Medulla oblongata (tissue), 1 donor: ENCODE results near the gene DNAJB8.

Experiments used
- DNase-seq: peaks from one replicate; pipeline ENCODE4 v3.0.0-alpha.2; 2015; ENCODE audit errors: extremely low spot score

The DNAJB8 gene

DNA sequence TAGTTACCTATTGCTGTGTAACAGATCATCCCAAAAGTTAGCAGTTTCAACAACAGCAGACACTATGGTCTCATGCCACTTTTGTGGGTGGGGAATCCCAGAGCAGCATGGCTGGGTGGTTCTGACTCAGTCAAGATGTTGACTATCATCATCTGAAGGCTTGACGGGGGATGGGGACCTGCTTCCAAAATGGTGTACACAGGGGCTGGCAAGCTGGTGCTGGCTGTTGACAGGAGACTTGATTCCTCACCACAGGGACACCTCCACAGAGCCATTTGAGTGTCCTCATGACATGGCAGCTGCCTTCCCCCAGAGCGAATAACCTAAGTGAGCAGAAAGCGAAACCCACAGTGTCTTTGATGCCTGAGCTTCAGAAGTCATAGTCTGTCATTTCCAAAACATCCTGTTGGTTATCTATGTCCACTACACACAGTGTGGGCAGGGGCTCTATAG lies 19.1 kb downstream of the DNAJB8 start:
- no peak for DNase-seq

DNA sequence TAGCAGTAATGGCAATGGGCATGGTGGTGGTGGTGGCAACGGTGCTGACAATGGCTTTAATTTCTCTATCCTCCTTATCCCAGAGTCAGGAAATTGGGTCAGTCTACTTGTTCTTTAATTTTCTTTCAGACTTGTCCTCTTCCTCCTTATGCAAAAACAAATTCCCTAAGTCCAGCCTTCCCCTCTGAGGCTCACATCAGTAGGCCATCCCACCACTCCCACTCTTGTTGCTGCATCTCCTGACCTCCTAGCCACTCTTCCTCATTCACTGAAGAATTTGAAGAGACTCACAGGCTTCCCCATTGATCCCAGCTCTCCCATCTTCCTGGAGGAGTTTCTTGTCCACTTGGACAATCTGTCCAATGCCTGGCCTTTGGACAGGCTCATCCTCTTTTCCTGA lies 19.9 kb downstream of the DNAJB8 start:
- no peak for DNase-seq

DNA sequence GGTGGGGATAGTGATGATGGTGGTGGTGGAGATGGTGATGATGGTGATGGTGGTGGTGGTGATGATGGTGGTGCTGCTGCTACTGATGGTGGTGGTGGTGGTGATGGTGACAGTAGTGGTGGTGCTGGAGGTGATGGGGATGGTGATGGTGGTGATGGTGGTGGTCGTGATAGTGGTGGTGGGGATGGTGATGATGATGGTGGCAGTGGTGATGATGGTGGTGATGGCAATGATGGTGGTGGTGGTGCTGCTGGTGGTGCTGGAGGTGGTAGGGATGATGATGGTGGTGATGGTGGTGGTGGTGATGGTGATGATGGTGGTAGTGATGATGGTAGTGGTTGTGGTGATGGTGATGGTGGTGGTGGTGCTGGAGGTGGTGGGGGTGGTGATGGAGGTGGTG lies 21.3 kb downstream of the DNAJB8 start:
- DNase-seq: no peak

DNA sequence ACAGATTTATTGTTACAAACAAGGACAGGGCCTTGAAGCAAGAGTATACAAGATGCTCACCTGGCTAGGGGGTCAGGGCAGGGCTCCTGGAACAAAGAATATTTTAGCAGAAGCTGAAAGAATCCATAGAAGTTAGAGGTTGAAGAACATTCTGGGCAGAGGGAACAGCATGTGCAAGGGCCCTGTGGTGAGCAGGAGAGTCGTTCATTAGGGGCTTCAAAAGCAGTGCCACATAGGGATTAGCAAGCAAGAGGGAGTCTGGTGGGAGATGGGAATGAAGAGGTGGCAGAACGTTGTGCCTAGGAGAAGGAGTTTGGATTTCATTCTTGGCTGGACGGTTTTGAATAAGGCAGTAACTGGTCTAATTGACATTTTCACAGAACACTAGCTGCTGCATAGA lies 22.9 kb downstream of the DNAJB8 start:
- no peak for DNase-seq

DNA sequence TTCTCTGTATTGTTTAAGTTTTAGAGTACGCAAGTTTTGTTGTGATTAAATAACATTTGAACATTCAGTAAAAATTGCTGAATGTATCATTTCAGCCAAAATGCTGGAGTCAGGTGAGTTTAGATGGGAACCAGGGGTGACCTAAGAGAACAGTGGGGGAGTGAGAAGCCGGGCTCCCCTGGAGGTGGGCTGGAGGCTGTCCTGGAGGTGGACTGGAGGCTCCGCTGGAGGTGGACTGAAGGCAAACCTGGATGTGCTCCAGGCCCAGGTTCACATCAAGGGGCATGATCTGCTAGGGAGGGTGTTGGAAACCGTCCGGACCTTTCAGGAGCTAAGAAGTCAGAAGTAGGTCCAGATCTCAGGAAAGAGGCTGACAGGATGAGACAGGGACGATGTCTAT lies 23.7 kb downstream of the DNAJB8 start:
- DNase-seq: no peak

DNA sequence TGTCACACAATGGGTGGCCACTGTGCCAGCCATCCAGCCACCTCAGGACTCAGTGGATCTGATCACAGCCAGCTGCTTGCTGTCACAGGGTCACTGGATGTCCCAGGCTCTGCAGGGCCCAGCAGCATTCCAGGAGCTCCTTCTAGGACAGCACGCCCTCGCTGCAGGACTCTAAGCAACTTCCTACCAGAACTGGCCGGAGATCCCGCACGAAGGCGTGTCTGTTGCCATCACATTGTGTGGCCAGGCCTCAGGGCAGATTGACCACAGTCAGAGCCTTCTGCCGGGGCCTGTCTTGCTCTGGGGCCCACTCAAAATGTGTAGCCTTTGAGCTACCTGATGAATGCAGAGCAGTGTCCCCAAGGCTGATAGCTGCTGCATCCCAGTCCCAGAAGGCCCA lies 24.6 kb downstream of the DNAJB8 start:
- DNase-seq: no peak

DNA sequence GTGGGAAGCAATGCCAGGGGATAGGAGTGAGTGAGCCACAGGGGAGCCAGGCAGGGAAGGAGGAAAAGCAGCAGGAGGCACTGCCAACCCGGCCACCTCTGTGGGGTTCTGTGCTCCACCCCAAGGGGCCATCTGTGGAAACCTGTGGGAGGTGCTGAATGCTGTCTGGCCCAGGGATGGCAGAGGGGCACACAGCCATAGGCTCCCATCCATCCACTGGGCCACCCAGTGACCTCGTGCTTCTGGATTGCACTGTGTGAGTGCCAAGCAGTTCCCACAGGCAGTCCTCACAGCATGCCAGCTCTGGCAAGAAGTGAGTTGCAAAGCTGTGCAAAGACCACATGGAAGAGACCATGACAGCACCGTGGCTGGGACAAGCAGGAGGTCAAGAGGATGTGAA lies 27.5 kb downstream of the DNAJB8 start:
- DNase-seq: no peak

DNA sequence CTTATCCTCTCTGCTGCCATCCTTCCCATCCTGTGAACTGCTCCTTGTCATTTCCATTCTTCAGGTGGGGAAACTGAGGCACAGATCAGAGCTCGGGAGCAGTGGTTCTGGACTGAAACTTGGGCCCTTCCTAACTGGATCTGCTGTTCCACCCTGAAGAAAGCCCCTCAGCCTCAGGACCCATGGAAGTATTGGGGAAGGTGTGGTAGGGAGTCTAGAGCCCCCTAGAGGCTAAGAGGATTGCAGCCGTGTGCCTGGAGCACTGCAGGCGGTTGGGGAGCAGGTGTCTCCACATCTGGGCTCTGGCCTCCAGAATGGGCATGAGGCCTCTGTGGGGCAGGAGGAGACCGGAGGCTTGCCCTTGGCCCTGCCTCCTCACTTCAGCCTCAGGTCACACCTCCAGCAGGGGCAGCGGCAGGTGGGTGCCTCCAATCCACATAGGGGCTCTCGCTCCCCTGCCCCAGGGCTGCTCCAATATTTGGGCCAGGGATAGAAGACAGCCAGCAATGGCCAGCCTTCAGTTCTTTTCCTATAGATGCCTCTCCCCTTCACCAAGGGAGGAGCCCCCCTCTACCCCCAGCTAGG lies 28.1 kb downstream of the DNAJB8 start:
- no peak for DNase-seq

DNA sequence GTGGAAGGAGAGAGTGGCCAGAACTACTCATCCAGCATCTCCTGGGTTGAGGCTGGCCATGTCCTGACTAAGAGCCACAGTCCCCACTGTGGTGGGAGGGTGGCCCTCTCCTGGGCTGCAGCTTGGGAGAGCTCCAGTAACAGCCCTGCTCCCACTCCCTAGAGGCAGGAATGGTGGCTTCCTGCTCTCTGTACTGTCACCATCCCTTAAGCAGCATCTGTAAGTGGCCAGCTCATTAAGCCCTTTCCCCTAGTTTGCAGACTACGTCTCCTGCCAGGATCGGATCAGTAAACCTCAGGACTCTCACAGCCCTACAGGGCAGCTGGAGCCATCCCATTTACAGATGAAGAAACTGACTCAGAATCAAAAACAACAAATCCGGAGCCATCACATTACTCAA lies 30.5 kb downstream of the DNAJB8 start:
- DNase-seq: no peak

DNA sequence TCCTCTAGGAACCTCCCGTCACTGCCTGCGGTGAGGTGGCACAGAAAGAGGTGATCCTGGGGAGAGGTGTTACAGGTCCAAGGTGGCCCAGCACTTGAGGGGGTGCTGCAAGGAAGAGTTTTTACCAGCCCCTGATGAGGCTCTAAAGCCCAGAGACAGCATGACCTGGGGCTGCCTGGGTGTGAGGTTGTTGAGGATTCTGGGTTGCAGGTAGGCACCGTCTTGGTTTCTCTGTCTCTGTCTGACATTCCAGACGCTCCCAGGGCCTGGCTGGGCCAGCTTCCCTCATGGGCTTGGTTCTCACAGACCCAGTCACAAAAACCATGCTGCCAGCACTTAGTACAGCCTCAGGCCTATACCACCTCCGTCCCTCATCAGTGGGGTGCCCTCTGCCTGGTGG lies 31.1 kb downstream of the DNAJB8 start:
- DNase-seq: no peak

DNA sequence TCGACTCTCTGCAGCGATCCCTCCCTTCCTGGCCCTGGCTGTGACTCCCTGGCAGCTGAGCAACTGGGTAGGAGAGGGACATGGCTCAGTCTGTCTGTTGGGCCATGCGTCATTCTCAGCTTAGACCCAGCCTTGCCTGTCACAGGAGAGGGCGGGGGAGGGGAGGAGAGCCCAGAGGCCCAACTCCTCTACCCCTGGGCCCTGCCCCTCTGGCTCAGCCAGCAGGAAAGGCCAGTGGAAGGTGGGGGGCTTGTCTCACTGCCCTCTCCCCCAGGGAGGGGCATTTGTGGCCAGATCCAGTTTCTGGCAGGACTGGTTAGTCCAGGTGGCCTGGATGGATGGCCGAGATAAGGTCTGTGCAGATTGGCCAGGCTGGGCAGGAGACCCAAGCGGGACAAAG lies 31.6 kb downstream of the DNAJB8 start:
- no peak for DNase-seq

DNA sequence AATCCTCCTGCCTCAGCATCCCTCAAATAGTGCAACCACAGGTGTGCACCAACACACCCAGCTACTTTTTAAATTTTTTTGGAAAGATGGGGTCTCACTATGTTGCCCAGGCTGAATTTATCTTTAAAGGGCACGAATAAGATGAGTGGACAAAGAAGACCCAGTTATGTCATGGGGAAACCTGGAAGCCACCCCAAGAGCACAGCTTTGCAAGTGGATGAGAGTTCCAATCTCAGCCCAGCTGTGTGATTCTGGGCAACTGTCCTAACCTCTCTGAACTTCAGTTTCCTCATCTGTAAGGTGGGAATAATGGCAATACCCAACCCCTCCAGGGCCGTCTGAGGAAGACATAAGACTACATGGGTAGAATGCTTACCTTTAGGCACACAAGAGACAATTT lies 32.2 kb downstream of the DNAJB8 start:
- DNase-seq: no peak

DNA sequence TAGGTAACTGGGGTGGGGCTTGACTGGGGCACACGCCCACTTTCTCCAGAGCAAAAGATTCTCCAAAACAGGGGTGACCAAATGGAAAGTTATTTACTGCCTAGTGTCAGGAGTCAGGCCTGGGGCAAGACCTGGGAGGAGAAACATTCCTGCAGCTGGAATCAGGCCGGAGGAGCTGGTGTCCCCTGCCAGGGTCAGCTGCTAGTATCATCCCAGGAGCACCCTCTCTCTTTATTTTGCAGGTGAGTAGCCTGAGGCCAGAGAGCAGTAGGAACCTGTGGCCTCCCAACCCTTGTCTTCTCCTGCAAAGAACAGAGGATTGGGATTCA lies 32.9 kb downstream of the DNAJB8 start:
- no peak for DNase-seq

DNA sequence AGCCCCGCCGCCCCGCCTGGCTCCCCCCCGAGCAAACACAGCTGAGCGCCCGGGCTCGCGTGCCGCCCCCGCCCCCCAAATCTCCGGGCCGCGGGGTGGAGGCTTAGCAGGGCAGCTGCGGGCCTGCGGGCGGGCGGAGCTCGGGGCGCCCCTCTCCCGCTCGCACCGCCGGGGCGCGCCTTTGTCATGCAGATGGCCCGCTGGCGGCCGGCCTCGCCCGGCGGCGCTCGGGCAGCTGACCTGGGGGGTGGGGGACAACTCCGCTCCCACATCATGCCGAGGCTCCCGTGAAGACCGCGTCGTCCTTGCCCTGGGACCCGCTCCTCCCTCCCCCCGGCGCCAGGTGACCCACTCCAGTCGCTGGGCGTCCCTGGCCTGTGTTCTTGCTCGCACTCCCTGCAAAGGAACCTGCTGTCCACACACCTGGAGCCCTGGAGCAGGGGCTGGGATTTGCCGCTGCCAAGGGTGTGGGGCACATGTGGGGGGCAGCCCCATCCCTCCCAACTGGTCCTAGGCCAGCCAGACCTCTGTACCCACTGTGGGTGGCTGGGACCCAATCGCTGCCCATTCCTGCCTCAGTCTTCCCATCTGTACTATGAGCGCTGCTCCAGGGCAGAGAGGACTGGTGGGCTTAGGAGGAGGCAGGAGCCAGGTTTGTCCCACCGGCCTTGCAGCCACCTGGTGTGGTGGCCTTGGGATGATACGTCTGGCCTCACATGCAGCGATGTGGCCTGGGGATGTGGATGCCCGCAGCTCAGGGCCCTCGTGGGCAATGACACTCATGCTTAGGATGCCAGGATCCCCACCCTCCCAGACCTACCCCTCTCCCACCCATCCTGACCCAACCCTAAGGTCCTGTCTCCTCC lies 33.5 kb downstream of the DNAJB8 start:
- DNase-seq: no peak

DNA sequence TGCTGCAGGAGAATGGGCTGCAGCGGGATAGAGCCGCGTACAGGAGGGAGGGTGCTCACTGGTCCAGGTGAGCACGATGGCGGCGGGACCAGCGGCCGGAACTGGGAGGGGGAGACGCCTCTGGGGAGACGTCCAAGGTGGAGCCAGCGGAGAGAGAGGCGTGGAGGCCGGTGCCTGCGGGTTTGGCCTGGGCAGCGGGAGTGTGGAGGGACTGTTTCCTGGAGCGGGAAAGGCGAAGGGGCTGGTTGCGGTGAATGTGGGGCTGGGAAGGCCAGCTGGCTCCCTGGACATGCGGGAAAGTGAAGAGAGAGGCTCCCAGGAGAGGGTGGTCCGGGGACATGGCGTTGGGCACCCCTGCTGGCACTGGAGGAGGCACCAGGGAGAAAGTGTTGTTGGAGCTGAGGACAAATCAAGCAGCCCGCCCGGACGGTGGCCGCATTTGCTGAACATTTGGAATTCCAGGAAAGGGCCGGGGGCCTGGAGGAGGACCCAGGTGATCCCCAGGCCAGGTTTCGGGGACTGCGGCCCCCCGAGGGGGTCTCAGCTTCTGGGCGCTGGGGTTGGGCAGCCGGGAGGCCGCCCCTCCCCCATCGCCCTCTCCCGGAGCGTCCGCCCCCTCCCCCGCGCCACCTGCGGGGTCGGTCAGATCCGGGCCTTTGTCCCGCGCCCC lies 34.3 kb downstream of the DNAJB8 start:
- no peak for DNase-seq

DNA sequence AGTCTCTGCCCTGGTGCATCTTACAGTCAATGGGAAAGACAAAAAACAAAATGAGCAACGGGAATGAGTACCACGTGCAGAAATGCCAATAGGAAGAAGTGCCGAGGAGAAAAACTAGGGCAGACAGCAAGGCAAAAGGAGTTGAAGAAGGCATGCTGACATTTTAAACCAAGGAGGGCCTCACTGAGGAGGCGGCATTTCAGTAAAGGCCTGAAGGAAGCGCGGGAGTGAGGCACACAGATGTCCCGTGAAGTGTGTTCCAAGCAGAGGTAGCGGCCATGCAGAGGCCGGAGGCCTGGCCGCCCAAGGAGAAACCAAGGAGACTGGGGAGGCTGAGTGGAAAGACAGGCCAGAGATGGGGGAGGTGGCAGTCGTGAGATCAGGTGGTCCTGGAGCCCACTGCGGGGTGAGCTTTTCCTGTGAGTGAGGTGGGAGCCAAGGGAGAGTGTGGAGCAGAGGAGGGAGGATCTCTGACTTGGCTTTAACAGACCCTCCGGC lies 34.8 kb downstream of the DNAJB8 start:
- no peak for DNase-seq

DNA sequence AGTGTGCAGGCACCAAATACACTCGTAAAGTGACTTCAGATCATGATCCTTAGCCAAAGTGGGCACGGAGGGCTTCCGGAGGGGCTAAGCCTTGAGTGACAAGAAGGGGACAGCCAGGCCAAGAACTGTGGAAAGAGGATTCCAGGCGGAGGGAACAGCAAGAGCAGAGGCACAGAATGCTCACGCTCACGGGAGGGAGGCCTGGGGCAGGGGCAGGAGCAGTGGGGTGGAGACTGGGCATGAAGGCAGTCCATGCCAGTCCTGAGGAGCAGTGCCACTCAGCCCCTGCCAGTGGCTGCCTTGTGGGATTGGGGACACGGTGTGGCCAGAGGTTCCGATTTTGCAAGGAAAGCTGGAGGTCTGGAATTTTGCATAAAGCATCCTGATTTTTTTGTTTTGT lies 36.0 kb downstream of the DNAJB8 start:
- DNase-seq: no peak

DNA sequence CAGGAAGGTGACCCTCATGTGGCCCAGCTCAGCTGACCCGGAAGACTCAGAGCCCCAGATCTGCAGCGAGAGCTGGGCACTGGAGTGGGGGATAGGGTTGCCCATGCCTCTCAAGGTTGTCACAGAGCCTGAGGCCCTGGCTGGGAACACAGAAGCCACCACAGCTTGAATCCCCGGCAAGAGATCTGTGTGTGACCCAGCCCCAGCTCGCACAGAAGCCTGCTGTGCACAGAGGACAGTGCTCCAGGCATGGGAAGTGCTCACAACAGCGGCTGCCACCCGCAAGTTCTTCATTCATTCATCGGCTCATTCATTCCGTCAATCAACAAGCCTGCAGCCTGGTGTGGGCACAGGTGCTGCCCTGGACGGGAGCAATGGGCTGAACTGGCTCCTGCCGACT lies 36.4 kb downstream of the DNAJB8 start:
- DNase-seq: no peak

DNA sequence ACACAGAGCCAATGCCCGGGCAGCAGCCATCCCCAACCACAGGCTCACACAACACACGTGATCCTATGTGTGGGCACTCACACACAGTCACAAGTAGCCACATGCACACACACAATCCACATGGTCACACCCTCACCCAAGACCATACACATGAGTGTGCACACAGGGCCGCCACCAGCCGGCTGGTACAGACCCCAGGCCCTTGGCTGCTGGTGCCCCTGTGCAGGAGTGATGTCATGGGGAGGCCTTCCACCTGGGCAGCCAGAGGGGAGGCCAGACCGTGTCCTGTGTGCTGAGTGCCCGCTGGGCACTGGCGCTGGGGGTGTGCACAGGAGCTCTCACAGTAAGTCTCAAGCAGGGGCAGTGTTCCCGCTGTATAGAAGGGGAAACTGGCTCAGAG lies 36.9 kb downstream of the DNAJB8 start:
- DNase-seq: no peak

DNA sequence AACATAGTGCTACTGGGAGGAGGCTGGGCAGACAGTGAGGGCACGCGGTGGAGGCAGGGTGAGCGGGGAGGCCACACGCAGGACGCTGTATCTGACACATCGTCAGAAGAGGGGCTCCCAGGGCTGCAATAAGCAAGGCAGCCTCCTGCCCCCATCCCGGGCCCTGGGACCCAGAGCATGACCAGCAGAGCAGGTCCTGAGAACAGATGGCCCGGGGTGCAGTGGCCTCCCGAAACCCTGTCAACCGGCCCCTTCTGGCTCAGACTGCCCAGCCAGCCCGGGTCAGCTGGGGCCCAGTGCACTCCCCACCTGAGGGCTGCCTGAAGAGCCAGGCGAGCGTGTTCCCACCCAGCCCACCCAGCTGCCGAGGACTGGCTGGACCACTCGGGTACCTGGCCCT lies 37.4 kb downstream of the DNAJB8 start:
- DNase-seq: no peak

DNA sequence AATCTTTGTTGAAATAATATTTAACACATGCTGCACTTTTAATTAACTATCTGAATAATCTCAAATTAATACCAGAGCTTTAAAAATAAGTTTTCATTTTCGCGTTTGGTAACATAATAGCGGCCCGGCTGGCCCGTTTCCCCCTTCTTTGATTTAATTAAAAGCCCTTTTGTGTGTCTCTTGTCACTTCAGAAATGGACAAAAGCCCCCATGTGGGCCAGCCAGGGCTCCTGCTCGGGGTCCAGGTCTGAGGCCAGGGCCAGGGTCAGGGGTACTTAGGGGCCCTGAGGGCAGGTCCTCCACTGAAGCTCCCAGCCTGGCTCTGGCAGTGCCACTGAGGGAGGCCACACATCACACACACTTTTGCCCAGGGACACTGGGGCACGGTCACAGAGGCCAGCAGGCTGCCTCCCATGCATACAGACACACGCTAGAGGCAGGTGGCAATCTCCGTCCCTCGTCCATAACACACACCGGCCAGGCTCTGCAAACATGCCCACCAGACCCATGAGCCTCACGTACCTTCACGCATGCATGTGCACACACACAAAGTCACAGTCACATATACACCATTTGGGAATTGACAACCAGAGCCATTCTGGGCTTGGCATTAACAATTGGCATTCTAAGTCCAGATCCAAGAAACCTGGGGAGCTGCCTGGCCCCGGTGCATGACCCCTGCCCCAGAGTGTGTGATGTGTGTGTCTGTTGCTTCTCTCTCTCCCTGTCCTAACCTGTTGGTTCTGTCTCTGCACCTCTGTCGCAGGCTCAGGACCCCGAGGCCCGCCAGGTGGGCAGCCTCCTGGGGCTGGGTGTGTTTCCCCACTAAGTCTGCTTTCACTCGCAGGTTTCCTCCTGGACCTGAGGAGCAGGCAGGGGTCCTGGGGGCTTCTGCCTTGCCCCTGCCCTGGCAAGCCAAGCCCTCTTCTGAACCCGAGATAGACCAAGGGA lies 38.5 kb downstream of the DNAJB8 start:
- DNase-seq: no peak
